ENCODE data around the gene IBTK.

IBTK gene

DNA sequence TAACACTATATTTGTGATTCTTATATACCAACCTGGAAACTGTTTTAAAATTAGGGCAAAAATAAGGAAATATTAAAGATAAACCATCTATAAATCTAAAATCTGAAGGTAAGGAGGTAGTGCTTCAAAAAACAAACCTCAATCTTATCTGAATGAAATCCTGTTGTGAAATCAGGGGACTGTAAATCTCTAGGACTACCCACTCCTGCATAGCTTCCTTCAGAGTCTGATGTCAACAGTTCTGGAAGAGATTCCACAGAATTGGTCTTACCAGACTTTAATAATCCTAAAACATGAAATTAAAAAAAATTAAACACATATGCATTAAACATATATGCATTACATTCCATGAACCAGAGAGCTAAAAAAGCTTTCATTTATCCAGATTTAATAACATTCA, 51.4 kb downstream of the IBTK start:
- Histone ChIP-seq H3K27me3 (ENCODE audit: insufficient read depth, low read length) (no peaks in the 10 kb centered on the region), H3K27ac (ENCODE audit: low read depth, low read length, poor library complexity, severe bottlenecking) (no peak overlapping the region), H2AFZ (ENCODE audit: low read length) (no peak overlapping the region), H3K79me2 (ENCODE audit: insufficient read depth, low read length) (no peaks in the 10 kb centered on the region), H3F3A (ENCODE audit: insufficient read depth, low read length) (no peaks in the 10 kb centered on the region), H3K4me2 (ENCODE audit: low read length) (no peak overlapping the region), H3K9me3 (ENCODE audit: low read length) (no peaks in the 10 kb centered on the region), H3K4me3 (ENCODE audit: low read depth, low read length, poor library complexity, severe bottlenecking) (no peak overlapping the region), H3K9me2 (ENCODE audit: low read depth, low read length) (no peaks in the 10 kb centered on the region), H3K9ac (ENCODE audit: low read length) (no peak overlapping the region), H4K20me1 (ENCODE audit: insufficient read depth, low read length) (no peaks in the 10 kb centered on the region), H3K36me3 (ENCODE audit: insufficient read depth, low read length) (peaks cover 77% of the 10 kb centered on the region), H3K4me1 (ENCODE audit: insufficient read depth, low read length, severe bottlenecking) (no peaks in the 10 kb centered on the region)
- TF ChIP-seq, protein P1, sequence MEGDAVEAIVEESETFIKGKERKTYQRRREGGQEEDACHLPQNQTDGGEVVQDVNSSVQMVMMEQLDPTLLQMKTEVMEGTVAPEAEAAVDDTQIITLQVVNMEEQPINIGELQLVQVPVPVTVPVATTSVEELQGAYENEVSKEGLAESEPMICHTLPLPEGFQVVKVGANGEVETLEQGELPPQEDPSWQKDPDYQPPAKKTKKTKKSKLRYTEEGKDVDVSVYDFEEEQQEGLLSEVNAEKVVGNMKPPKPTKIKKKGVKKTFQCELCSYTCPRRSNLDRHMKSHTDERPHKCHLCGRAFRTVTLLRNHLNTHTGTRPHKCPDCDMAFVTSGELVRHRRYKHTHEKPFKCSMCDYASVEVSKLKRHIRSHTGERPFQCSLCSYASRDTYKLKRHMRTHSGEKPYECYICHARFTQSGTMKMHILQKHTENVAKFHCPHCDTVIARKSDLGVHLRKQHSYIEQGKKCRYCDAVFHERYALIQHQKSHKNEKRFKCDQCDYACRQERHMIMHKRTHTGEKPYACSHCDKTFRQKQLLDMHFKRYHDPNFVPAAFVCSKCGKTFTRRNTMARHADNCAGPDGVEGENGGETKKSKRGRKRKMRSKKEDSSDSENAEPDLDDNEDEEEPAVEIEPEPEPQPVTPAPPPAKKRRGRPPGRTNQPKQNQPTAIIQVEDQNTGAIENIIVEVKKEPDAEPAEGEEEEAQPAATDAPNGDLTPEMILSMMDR (IDR thresholded peaks at IDR 0.05; ENCODE audit: low read length): no peak
- no peak for TF ChIP-seq EZH2 (IDR thresholded peaks at IDR 0.05; ENCODE audit: borderline replicate concordance, low read length)

GRCh38 chr6:82195619-82196018, 51.9 kb downstream of the IBTK start:
- H3K9me2 ChIP-seq (ENCODE audit: low read depth, low read length): no peaks in the 10 kb centered on the region
- no peaks in the 10 kb centered on the region for H4K20me1 ChIP-seq (ENCODE audit: insufficient read depth, low read length)
- H3K27ac ChIP-seq (ENCODE audit: low read depth, low read length, poor library complexity, severe bottlenecking): no peak overlapping the region
- no peak overlapping the region for H3K9ac ChIP-seq (ENCODE audit: low read length)
- H3K27me3 ChIP-seq (ENCODE audit: insufficient read depth, low read length): no peaks in the 10 kb centered on the region
- H3K4me3 ChIP-seq (ENCODE audit: low read depth, low read length, poor library complexity, severe bottlenecking): no peak overlapping the region
- H3K9me3 ChIP-seq (ENCODE audit: low read length): no peaks in the 10 kb centered on the region
- no peaks in the 10 kb centered on the region for H3F3A ChIP-seq (ENCODE audit: insufficient read depth, low read length)
- H3K36me3 ChIP-seq (ENCODE audit: insufficient read depth, low read length): peaks cover 80% of the 10 kb centered on the region
- no peaks in the 10 kb centered on the region for H3K4me1 ChIP-seq (ENCODE audit: insufficient read depth, low read length, severe bottlenecking)
- H3K4me2 ChIP-seq (ENCODE audit: low read length): no peak overlapping the region
- no peaks in the 10 kb centered on the region for H3K79me2 ChIP-seq (ENCODE audit: insufficient read depth, low read length)
- no peak overlapping the region for H2AFZ ChIP-seq (ENCODE audit: low read length)
- no peak for TF ChIP-seq EZH2 (IDR thresholded peaks at IDR 0.05; ENCODE audit: borderline replicate concordance, low read length)
- TF ChIP-seq, protein P1 (IDR thresholded peaks at IDR 0.05; ENCODE audit: low read length): no peak

GRCh38 chr6:82185948-82186535, 61.5 kb downstream of the IBTK start:
- no peaks in the 10 kb centered on the region for H3K27me3 ChIP-seq (ENCODE audit: insufficient read depth, low read length)
- no peaks in the 10 kb centered on the region for H3F3A ChIP-seq (ENCODE audit: insufficient read depth, low read length)
- no peak overlapping the region for H3K4me2 ChIP-seq (ENCODE audit: low read length)
- no peak overlapping the region for H3K27ac ChIP-seq (ENCODE audit: low read depth, low read length, poor library complexity, severe bottlenecking)
- no peaks in the 10 kb centered on the region for H4K20me1 ChIP-seq (ENCODE audit: insufficient read depth, low read length)
- no peak overlapping the region for H3K4me3 ChIP-seq (ENCODE audit: low read depth, low read length, poor library complexity, severe bottlenecking)
- no peak overlapping the region for H3K9ac ChIP-seq (ENCODE audit: low read length)
- TF ChIP-seq, protein P1 (IDR thresholded peaks at IDR 0.05; ENCODE audit: low read length): no peak
- no peak for TF ChIP-seq EZH2 (IDR thresholded peaks at IDR 0.05; ENCODE audit: borderline replicate concordance, low read length)
- no peaks in the 10 kb centered on the region for H3K9me3 ChIP-seq (ENCODE audit: low read length)
- H3K9me2 ChIP-seq (ENCODE audit: low read depth, low read length): no peaks in the 10 kb centered on the region
- H3K79me2 ChIP-seq (ENCODE audit: insufficient read depth, low read length): no peaks in the 10 kb centered on the region
- no peak overlapping the region for H2AFZ ChIP-seq (ENCODE audit: low read length)
- H3K36me3 ChIP-seq (ENCODE audit: insufficient read depth, low read length): peaks cover 27% of the 10 kb centered on the region
- no peaks in the 10 kb centered on the region for H3K4me1 ChIP-seq (ENCODE audit: insufficient read depth, low read length, severe bottlenecking)

Measured in OCI-LY1 (cell line).